Activated CD4-positive, alpha-beta T cell treated with anti-CD3 and anti-CD28 coated beads, Interleukin-2, amount 10 ng/mL, durations not matched to agents 7 days and 5 days (primary cell): Measurements from ENCODE around the gene SLC9A3. TPM values are rescaled to one million over a fixed set of nuclear protein-coding genes. Genes with fewer than 3 reads are reported as not detected.

ENCODE experiments used
- CTCF ChIA-PET: fragments of 350-600 bp; sonication (Branson Sonifier 250); formaldehyde crosslinking; loops from one replicate; lab custom pipeline; 2021; ENCODE audit warnings: antibody characterized with exemption; lab: Charles Lee
- POLR2A ChIA-PET: fragments of 350-600 bp; sonication (Branson Sonifier 250); formaldehyde crosslinking; loops from one replicate; lab custom pipeline; 2021; ENCODE audit warnings: antibody characterized with exemption; lab: Charles Lee
- DNase-seq: peaks from one replicate; pipeline ENCODE4 v3.0.0-alpha.2; 2020
- H3K27ac Mint-ChIP-seq: one replicate; pipeline ENCODE4 v1.8.0; 2021; ENCODE audit warnings: mild to moderate bottlenecking, moderate library complexity, mixed read lengths
- H3K27me3 Mint-ChIP-seq: one replicate; pipeline ENCODE4 v1.8.0; 2021; ENCODE audit warnings: mixed read lengths
- H3K36me3 Mint-ChIP-seq: one replicate; pipeline ENCODE4 v1.8.0; 2021; ENCODE audit warnings: low read depth, mixed read lengths
- H3K4me1 Mint-ChIP-seq: one replicate; pipeline ENCODE4 v1.8.0; 2021; ENCODE audit warnings: mixed read lengths
- H3K4me3 Mint-ChIP-seq: one replicate; pipeline ENCODE4 v1.8.0; 2021; ENCODE audit warnings: mild to moderate bottlenecking, moderate library complexity, mixed read lengths
- H3K9me3 Mint-ChIP-seq: one replicate; pipeline ENCODE4 v1.8.0; 2021; ENCODE audit warnings: mixed read lengths
- total RNA-seq, 2 experiments: library from RNA; stranded (reverse); gene quantifications; one replicate each; pipeline ENCODE4 v1.2.3, GENCODE V29; 2021

SLC9A3 gene
- total RNA-seq, 2 experiments from 2014 or later: 1.4 to 2.2 TPM

DNA sequence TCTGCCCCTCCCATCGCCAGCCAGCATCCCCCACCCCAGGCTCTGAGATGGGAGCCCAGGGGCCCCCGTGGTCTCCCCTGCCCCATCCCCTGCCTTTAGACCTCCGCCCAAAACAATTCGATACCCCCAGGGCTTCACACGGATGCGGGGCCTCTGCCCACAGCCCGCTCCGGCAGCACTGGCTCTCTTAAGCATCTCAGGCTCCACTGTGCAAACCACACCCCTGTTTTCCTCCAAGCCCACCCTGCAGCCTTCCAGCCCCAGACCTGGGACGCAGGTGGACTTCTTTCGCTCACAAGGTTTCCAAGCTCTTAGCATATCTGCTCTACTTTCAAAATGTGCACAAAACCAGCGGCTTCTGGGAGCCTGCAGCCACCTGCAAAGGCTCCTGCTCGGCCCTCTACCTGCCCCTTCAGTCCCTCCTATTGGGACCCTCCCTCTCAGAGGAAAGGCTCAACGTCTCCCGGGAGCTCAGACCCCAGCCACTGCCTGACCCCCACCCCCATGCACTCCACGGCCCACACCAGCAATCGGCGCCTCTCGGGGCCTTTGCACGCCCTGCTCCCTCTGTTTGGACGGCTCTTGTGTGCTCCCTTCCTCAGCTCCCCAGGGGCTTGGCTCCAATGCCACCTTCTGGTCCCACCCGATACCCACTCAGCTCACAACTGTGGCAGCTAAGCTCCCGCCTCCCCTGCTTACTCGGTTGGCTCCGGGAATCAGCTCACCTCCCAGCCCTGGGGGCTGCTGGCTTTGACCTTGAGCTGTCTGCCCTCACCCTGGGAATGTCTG lies 918 bp upstream of the SLC9A3 start:
- H3K4me3 Mint-ChIP-seq: no peak overlapping the region
- H3K36me3 Mint-ChIP-seq: no peaks in the 10 kb centered on the region
- DNase-seq: no peak
- no peaks in the 10 kb centered on the region for H3K9me3 Mint-ChIP-seq
- POLR2A ChIA-PET: no interaction called here
- no peak overlapping the region for H3K27ac Mint-ChIP-seq
- CTCF ChIA-PET: interaction anchor here (1.1 kb wide), 1 partner anchor 10 kb away, joined by 3 read pairs; no protein-coding TSS in a partner anchor
- peaks cover 63% of the 10 kb centered on the region for H3K27me3 Mint-ChIP-seq
- peaks cover 39% of the 10 kb centered on the region for H3K4me1 Mint-ChIP-seq

DNA sequence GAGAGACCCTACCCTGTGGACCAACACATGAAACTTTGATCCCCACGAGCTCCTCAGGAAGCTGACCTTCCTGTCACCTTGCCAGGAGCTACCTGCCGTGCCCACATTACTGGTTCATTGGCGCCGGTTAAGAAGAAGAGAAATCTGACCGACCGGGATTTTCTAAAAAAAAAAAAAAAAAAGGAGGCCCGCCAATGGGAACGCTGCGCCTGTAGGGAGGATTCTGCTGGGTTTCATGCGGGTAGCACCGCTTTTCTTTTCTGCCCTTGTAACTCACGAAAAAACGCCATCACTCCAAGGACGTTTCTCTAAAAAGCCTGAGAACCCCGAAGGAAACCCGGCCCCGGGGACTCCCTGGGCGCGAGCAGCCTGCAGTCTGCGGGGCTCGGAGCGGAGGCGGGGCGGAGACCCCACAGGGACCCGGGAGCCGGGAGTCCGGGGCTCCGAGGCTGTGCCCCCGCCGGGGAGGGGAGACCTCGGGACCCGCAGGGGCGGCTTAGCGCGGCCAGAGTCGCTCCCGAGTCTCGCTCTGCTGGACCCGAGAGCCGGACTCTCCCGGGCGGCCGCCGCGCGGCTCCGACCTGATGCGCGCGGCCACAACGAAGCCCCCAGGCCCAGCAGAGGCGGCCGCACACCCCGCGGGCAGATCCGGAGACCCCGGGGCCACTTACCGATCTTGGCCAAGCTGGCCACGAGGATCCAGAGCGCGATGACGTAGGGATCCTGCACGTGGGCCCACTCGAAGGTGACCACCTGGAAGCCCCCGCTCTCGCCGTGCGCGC lies 617 bp downstream of the SLC9A3 start:
- no peaks in the 10 kb centered on the region for H3K9me3 Mint-ChIP-seq
- ChIA-PET POLR2A (no interaction called here), CTCF (no interaction called here)
- no peak overlapping the region for H3K27ac Mint-ChIP-seq
- H3K27me3 Mint-ChIP-seq: peaks cover 50% of the 10 kb centered on the region
- H3K36me3 Mint-ChIP-seq: no peaks in the 10 kb centered on the region
- DNase-seq: no peak
- no peak overlapping the region for H3K4me3 Mint-ChIP-seq
- H3K4me1 Mint-ChIP-seq: peaks cover 26% of the 10 kb centered on the region

DNA sequence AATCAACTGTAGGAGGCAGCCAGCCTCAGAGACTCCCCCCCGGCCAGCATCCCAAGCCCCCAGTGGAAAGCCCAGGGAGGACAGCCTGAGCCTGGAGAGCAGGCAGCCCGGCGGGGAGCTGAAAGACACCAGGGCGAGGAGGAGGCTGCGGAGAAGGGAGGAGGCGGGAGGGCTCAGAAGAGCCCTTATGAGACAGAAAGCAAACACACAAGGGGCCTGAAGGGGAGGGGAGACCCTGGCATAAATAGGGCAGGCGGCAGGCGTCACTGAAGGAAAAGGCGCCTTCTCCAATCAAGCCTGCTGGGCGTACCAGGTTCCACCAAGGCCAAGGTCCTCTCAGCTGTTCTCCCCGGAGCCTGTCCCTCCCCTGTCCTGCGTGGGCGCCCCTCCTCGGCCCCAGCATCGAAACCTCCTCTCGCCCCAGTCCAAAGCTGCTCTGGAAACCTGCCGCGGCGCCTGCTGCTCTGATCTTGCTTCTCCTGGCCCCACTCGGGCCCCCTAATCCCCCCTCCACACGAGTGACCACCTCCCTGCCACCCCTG lies 1.3 kb downstream of the SLC9A3 start:
- no peak for DNase-seq
- H3K27ac Mint-ChIP-seq: no peak overlapping the region
- no peaks in the 10 kb centered on the region for H3K36me3 Mint-ChIP-seq
- no peaks in the 10 kb centered on the region for H3K9me3 Mint-ChIP-seq
- peaks cover 49% of the 10 kb centered on the region for H3K27me3 Mint-ChIP-seq
- ChIA-PET POLR2A (no interaction called here), CTCF (no interaction called here)
- H3K4me3 Mint-ChIP-seq: no peak overlapping the region
- H3K4me1 Mint-ChIP-seq: peaks cover 26% of the 10 kb centered on the region

DNA sequence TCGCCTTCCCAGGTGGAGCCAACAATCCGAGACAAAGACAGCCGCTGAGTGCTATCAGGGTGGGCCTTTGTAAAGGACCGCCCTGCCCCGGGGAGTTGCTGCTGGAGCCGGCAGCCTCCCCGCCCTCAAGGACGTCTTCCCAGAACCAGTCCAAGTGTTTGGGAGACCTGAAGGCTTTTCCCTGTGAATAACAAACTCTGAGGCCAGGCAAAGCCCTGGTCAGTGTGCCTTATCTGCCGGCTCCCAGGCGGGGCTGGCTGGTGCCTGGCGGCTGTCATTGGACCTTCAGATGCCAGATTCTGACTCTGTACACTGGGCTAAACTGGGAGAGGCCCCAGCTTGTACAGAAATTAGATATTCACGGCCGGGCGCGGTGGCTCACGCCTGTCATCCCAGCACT lies 2.1 kb downstream of the SLC9A3 start:
- Mint-ChIP-seq H3K36me3 (no peaks in the 10 kb centered on the region), H3K27me3 (peaks cover 49% of the 10 kb centered on the region), H3K27ac (no peak overlapping the region), H3K4me3 (no peak overlapping the region), H3K9me3 (no peaks in the 10 kb centered on the region), H3K4me1 (peaks cover 19% of the 10 kb centered on the region)
- POLR2A ChIA-PET: no interaction called here
- no peak for DNase-seq
- CTCF ChIA-PET: no interaction called here

DNA sequence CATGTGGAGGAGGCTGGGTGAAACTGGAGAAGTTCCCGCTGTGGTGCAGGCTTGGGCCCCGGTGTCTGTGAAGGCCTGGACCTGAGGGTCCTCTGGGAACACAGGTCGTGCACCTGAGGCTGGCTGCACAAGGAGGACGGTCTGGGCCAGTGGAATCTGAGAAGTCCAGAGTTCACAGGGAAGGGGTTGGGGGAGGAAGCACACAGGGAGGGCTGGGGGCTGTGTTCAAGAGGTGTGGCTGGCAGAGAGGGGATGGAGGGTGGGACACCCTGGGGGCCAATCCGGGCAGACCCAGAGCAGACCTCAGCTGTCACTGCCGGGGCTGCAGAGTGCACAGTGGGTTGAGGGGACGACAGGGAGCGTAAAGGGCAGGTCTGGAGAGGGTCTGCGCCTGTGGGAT lies 2.6 kb downstream of the SLC9A3 start:
- Mint-ChIP-seq H3K27me3 (peaks cover 49% of the 10 kb centered on the region), H3K4me3 (no peak overlapping the region), H3K9me3 (no peaks in the 10 kb centered on the region), H3K27ac (no peak overlapping the region), H3K36me3 (no peaks in the 10 kb centered on the region), H3K4me1 (peaks cover 15% of the 10 kb centered on the region)
- ChIA-PET POLR2A (no interaction called here), CTCF (no interaction called here)
- DNase-seq: no peak

DNA sequence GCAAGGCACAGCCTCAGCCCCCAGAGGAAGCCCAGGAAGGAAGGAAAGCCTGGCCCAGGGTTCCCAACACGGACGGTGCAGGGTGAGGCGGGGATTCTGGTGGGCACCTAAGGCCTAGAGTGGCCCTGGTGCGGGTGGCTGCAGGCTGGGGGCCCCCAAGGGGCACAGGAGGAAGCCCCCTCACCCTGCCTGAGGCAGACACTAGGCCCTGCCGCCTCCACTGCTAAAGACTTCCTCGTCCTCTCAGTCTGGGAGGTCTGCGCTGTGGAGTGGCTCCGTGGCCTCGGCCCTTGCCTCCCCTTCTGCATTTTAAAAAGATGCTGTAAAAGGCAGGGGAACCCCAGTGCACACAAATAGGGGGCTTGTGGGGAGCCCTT lies 3.4 kb downstream of the SLC9A3 start:
- H3K9me3 Mint-ChIP-seq: no peaks in the 10 kb centered on the region
- peaks cover 40% of the 10 kb centered on the region for H3K27me3 Mint-ChIP-seq
- ChIA-PET POLR2A (no interaction called here), CTCF (no interaction called here)
- no peak for DNase-seq
- H3K4me3 Mint-ChIP-seq: no peak overlapping the region
- H3K27ac Mint-ChIP-seq: no peak overlapping the region
- H3K4me1 Mint-ChIP-seq: peaks cover 13% of the 10 kb centered on the region
- no peaks in the 10 kb centered on the region for H3K36me3 Mint-ChIP-seq

DNA sequence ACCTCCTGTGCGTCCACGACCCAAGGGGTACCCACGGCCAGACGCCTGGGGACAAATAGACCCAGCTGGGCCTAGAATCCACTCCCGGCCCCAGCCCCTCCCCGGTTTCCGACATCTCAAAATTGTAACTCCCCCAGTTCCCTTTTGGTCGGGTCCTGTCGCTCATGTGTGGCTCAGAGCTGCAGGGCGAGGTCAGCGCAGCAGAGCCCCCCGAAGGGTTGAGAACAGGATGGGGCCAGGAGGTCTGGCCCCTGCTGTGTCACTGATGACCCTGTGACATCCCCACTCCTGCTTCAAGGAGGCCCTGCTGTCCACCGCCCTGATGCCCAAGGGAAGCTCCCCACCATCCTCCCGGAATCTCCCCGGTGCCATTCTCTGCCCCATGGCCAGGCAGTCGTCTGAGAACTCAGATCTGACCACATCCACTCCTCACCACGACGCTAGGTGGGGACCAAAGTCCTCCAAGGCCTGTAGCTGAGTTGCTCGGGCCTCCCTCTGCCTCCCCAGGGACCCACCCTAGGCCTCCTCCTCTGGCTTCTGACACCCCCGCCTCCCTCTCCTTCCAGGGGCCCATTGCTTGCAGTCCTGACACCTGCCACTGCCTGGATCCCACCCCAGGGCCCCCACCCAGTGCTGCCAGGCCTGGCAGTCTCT lies 3.9 kb downstream of the SLC9A3 start:
- Mint-ChIP-seq H3K27ac (no peak overlapping the region), H3K27me3 (peaks cover 35% of the 10 kb centered on the region), H3K9me3 (no peaks in the 10 kb centered on the region), H3K36me3 (no peaks in the 10 kb centered on the region), H3K4me3 (no peak overlapping the region), H3K4me1 (peaks cover 8% of the 10 kb centered on the region)
- ChIA-PET CTCF (interaction anchor here (1.2 to 2.0 kb wide), 2 partner anchors 9 to 10 kb away, joined by 3 to 8 read pairs; no protein-coding TSS in a partner anchor), POLR2A (no interaction called here)
- DNase-seq: no peak

DNA sequence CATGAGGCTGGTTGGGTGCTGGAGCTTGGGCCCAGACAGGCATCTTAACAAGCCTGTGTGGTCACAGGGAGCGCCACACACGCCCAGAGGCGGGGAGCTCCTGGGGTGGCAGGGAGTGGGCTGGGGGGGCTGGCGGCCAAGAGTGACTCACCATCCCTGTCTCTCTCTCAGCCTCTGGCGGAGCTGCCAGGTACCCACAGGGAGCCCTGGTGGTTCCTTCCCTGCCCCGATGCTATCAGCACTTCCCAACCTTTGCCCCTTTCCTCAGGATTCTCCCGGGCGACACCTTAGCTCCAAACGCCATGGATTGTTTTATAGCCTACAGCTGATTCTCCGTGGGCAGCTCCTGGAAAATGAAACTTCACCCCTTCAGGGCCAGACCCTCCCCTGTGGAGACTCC lies 5.5 kb downstream of the SLC9A3 start:
- no peak for DNase-seq
- ChIA-PET POLR2A (no interaction called here), CTCF (interaction anchor here (1.2 to 2.0 kb wide), 2 partner anchors 9 to 11 kb away, joined by 3 to 8 read pairs; no protein-coding TSS in a partner anchor)
- H3K4me1 Mint-ChIP-seq: peaks cover 3% of the 10 kb centered on the region
- H3K36me3 Mint-ChIP-seq: no peaks in the 10 kb centered on the region
- no peaks in the 10 kb centered on the region for H3K9me3 Mint-ChIP-seq
- H3K4me3 Mint-ChIP-seq: no peak overlapping the region
- H3K27ac Mint-ChIP-seq: no peak overlapping the region
- H3K27me3 Mint-ChIP-seq: peaks cover 30% of the 10 kb centered on the region

DNA sequence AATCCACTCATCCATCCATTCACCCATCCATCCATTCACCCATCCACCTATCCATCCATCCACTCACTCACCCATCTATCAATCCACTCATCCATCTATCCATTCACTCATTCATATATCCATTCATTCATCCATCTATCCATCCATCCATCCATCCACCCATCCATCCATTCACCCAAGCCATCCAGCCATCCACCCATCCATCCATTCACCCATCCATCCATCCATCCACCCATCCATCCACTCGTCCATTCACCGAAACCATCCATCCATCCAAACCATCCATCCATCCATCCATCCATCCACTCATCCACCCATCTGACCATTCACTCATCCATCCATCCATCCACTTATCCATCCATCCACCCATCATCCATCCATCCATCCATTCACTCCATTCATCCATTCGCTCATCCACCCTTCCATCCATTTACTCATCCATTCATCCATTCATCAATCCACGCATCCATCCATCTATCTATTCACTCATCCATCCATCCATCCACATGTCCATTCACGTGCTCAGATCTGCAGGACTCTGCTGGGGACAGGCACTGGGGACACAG lies 6.6 kb downstream of the SLC9A3 start:
- ChIA-PET POLR2A (no interaction called here), CTCF (no interaction called here)
- no peak overlapping the region for H3K4me3 Mint-ChIP-seq
- H3K4me1 Mint-ChIP-seq: no peaks in the 10 kb centered on the region
- DNase-seq: no peak
- no peak overlapping the region for H3K27ac Mint-ChIP-seq
- no peaks in the 10 kb centered on the region for H3K36me3 Mint-ChIP-seq
- peaks cover 22% of the 10 kb centered on the region for H3K27me3 Mint-ChIP-seq
- H3K9me3 Mint-ChIP-seq: no peaks in the 10 kb centered on the region

DNA sequence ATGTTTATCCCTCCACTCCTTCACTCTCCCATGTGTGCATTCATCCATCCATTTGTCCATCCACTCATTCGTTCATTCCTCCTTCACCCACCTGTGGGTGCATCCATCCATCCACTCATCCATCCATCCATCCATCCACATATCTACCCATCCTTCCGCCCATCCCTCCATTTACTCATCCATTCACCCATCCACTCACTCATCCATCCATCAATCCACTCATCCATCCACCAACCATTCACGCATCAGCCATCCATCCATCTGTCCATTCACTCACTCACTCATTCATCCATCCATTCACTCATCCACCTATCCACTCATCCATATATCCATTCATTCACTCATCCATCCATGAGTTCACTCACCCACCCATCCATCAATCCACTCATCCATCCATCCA lies 7.3 kb downstream of the SLC9A3 start:
- H3K4me3 Mint-ChIP-seq: no peak overlapping the region
- CTCF ChIA-PET: no interaction called here
- peaks cover 19% of the 10 kb centered on the region for H3K27me3 Mint-ChIP-seq
- DNase-seq: no peak
- H3K27ac Mint-ChIP-seq: no peak overlapping the region
- POLR2A ChIA-PET: no interaction called here
- no peaks in the 10 kb centered on the region for H3K9me3 Mint-ChIP-seq
- H3K4me1 Mint-ChIP-seq: no peaks in the 10 kb centered on the region
- no peaks in the 10 kb centered on the region for H3K36me3 Mint-ChIP-seq

DNA sequence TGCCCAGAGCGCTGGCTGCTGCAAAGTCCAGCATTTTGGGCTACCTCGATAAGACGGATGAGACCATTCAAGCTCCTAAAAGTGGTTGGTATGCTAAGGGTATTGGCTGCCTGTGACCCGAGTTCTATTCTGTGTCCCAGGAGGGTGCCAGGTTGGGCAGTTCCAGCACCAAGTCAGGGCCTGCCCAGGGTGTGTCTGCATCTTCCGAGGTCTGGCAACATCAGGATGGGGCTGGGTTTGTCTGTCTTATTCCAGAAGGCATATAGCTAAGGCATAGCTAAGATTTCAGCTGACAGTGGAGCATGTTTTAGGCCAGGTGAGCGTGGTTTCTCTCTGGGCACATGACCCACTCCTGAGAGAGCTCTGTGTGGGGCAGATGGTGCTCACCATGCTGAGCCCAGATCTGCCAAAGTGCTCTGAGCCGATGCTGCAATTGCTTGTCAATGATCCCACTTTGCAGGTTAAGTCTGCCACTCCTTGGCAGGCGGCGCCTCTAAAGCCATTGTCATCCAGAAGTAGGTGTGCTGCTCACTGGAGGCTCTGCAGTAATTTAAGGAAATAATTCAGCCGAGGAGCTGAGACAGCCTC lies 7.8 kb downstream of the SLC9A3 start:
- H3K36me3 Mint-ChIP-seq: no peaks in the 10 kb centered on the region
- ChIA-PET CTCF (no interaction called here), POLR2A (no interaction called here)
- no peaks in the 10 kb centered on the region for H3K4me1 Mint-ChIP-seq
- no peak for DNase-seq
- no peak overlapping the region for H3K4me3 Mint-ChIP-seq
- H3K27ac Mint-ChIP-seq: no peak overlapping the region
- H3K27me3 Mint-ChIP-seq: peaks cover 14% of the 10 kb centered on the region
- no peaks in the 10 kb centered on the region for H3K9me3 Mint-ChIP-seq

DNA sequence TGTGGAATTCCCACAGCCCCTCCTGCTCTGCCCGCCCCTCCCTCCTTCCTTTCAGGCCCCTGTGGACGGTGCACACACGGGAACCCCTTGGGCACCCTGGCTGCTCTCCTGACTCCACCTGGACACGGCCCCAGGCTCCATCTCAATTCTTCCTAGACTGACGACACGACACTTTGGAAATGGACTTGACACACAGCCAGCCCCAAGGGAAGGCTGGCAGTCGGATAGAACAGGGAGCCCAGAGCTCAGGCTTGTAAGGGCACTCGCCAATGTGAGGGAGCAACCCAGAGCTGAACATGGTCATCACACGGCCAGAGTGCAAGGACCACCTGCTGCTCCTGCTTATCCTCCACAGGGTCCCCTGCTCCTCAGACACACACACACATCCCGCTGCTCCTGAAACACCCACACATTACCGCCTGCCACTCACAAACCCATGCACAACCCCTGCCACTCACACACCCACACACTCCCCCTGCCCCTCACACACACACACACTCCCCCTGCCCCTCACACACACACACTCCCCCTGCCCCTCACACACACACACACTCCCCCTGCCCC lies 8.9 kb downstream of the SLC9A3 start:
- H3K4me3 Mint-ChIP-seq: no peak overlapping the region
- ChIA-PET POLR2A (no interaction called here), CTCF (interaction anchor here (1.0 kb wide), 1 partner anchor 10 kb away, joined by 3 read pairs; no protein-coding TSS in a partner anchor)
- H3K9me3 Mint-ChIP-seq: no peaks in the 10 kb centered on the region
- DNase-seq: no peak
- H3K27ac Mint-ChIP-seq: no peak overlapping the region
- H3K36me3 Mint-ChIP-seq: no peaks in the 10 kb centered on the region
- H3K4me1 Mint-ChIP-seq: no peaks in the 10 kb centered on the region
- H3K27me3 Mint-ChIP-seq: peaks cover 11% of the 10 kb centered on the region
